HepG2 (cell line): Measurements from ENCODE around the gene NPC2. TPM values are rescaled to one million over a fixed set of nuclear protein-coding genes. Genes with fewer than 3 reads are reported as not detected.

Source experiments
- BCL6 ChIP-seq: IDR thresholded peaks from 2 replicates; pipeline ENCODE4 v1.6.1; 2016; ENCODE audit warnings: missing genetic modification reagents, missing compliant biosample characterization
- BRF2 ChIP-seq: sonication (generic); formaldehyde crosslinking; IDR thresholded peaks from 2 replicates; pipeline ENCODE4 v1.8.1; 2022; ENCODE audit warnings: mild to moderate bottlenecking, missing genetic modification reagents
- DMTF1 ChIP-seq: sonication (generic); formaldehyde crosslinking; IDR thresholded peaks from 2 replicates; pipeline ENCODE4 v1.4.0; 2020; ENCODE audit warnings: mild to moderate bottlenecking, missing genetic modification reagents
- MATR3 ChIP-seq: sonication (generic); formaldehyde crosslinking; IDR thresholded peaks from 2 replicates; pipeline ENCODE4 v1.4.0; 2020; ENCODE audit warnings: missing genetic modification reagents
- MIER2 ChIP-seq: IDR thresholded peaks from 2 replicates; pipeline ENCODE4 v1.6.1; 2016; ENCODE audit warnings: missing biosample characterization, missing genetic modification reagents
- NFYC ChIP-seq: IDR thresholded peaks from 2 replicates; pipeline ENCODE4 v1.6.1; 2016; ENCODE audit warnings: missing genetic modification reagents, missing compliant biosample characterization
- NR2F2 ChIP-seq: IDR thresholded peaks from 2 replicates; pipeline ENCODE4 v1.6.1; 2012; ENCODE audit warnings: low read depth, inconsistent platforms, borderline replicate concordance
- PHF8 ChIP-seq: sonication (generic); formaldehyde crosslinking; IDR thresholded peaks from 2 replicates; pipeline ENCODE4 v1.5.0; 2020; ENCODE audit warnings: missing genetic modification reagents
- POLR2A ChIP-seq, 2 experiments: IDR thresholded peaks; 2 replicates each; pipeline ENCODE4 v1.6.1; 2011; ENCODE audit warnings: low read depth in 2 of 2, low read length in 2 of 2, mild to moderate bottlenecking in 1 of 2, moderate library complexity in 1 of 2; ENCODE audit not compliant: insufficient read depth in 1 of 2
- RARG ChIP-seq: sonication (generic); formaldehyde crosslinking; IDR thresholded peaks from 2 replicates; pipeline ENCODE4 v1.4.0; 2020; ENCODE audit warnings: low read depth, mild to moderate bottlenecking, missing genetic modification reagents
- SIN3B ChIP-seq: fragments of 150-350 bp; IDR thresholded peaks from 2 replicates; pipeline ENCODE4 v1.6.1; 2014; ENCODE audit warnings: low read length
- ZFP36L2 ChIP-seq: sonication (generic); formaldehyde crosslinking; IDR thresholded peaks from 2 replicates; pipeline ENCODE4 v1.4.0; 2020; ENCODE audit warnings: missing genetic modification reagents
- ZHX2 ChIP-seq, 2 experiments: sonication (generic) in 1 of 2; formaldehyde crosslinking in 1 of 2; IDR thresholded peaks; 2 replicates each; pipeline versions ENCODE4 v1.6.1 to v1.9.0; 2014 to 2022; ENCODE audit warnings: antibody characterized with exemption in 1 of 2, borderline replicate concordance in 1 of 2, inconsistent platforms in 1 of 2, low read depth in 1 of 2, missing genetic modification reagents in 1 of 2
- ZNF230 ChIP-seq: sonication (generic); formaldehyde crosslinking; IDR thresholded peaks from 2 replicates; pipeline ENCODE4 v1.4.0; 2020; ENCODE audit warnings: mild to moderate bottlenecking, missing genetic modification reagents
- ZNF264 ChIP-seq: sonication (generic); formaldehyde crosslinking; IDR thresholded peaks from 2 replicates; pipeline ENCODE4 v1.4.0; 2020; ENCODE audit warnings: missing genetic modification reagents
- ZNF331 ChIP-seq: sonication (generic); formaldehyde crosslinking; IDR thresholded peaks from 2 replicates; pipeline ENCODE4 v1.4.0; 2020; ENCODE audit warnings: missing genetic modification reagents
- ZNF572 ChIP-seq: sonication (generic); formaldehyde crosslinking; IDR thresholded peaks from 2 replicates; pipeline ENCODE4 v1.5.1; 2020; ENCODE audit warnings: mild to moderate bottlenecking, missing genetic modification reagents
- ZNF761 ChIP-seq: sonication (generic); formaldehyde crosslinking; conservative IDR thresholded peaks from 2 replicates; pipeline ENCODE4 v1.4.0; 2020; ENCODE audit warnings: mild to moderate bottlenecking, missing genetic modification reagents
- ZNF776 ChIP-seq: sonication (generic); formaldehyde crosslinking; IDR thresholded peaks from 2 replicates; pipeline ENCODE4 v1.4.0; 2020; ENCODE audit warnings: mild to moderate bottlenecking, missing genetic modification reagents
- polyA plus RNA-seq, 8 experiments: library from polyadenylated mRNA; depleted of rRNA in 3 of 8; stranded (reverse) in 7 of 8; unstranded in 1 of 8; fragments of >200 nt; fragmentation: Illumina TruSeq in 4 of 8; extraction: Trizol in 4 of 8; gene quantifications; 2 replicates each; pipeline versions ENCODE4 v1.2.1 to v1.2.3, GENCODE V29; 2011 to 2016; ENCODE audit warnings: low read depth in 4 of 8, missing spikeins in 1 of 8, mixed read lengths in 1 of 8; ENCODE audit not compliant: insufficient read depth in 1 of 8
- total RNA-seq, 5 experiments: library from RNA; depleted of rRNA; stranded (reverse); fragments of >200 nt; fragmentation: Illumina TruSeq; extraction: Trizol; gene quantifications; 2 replicates each; pipeline ENCODE4 v1.2.3, GENCODE V29; 2016; ENCODE audit warnings: low read depth in 1 of 5
- TF ChIP-seq, protein P1 (sequence below): sonication (generic); formaldehyde crosslinking; IDR thresholded peaks from 2 replicates; pipeline ENCODE4 v1.5.0; 2020; ENCODE audit warnings: mild to moderate bottlenecking, missing genetic modification reagents

NPC2 gene
- total and polyA plus RNA-seq, 2 of the 13 experiments (the other 11 are each of a cell fraction or from before 2014, with no cell fraction given) = 132 to 164 TPM

- TF ChIP-seq BCL6 (no peak), ZNF264 (CRISPR knock-in tag) (no peak), NR2F2 (no peak), ZNF230 (CRISPR knock-in tag) (no peak; the same call in 1 of the 2 replicates), MATR3 (no peak), DMTF1 (CRISPR knock-in tag) (no peak), ZNF331 (CRISPR knock-in tag) (0 out of 2 replicates have a peak, but pooled peaks have one; percentile 34), ZNF776 (CRISPR knock-in tag) (no peak), NFYC (CRISPR knock-in tag) (no peak), ZFP36L2 (no peak), ZNF761 (CRISPR knock-in tag) (no peak), ZHX2 (IDR thresholded peaks at IDR 0.05; ENCODE audit: low read depth) (no peak), ZHX2 (CRISPR knock-in tag; IDR thresholded peaks at IDR 0.05; ENCODE audit: borderline replicate concordance) (0 out of 2 replicates have a peak, but pooled peaks have one; percentile 30), MIER2 (CRISPR knock-in tag) (no peak), ZNF572 (CRISPR knock-in tag) (no peak), PHF8 (CRISPR knock-in tag) (peak; percentile 83), SIN3B (no peak), RARG (no peak), BRF2 (CRISPR knock-in tag) (no peak), POLR2A (IDR thresholded peaks at IDR 0.05; ENCODE audit: insufficient read depth in 1 of 2, low read depth in 2 of 2, low read length in 2 of 2) (peak; percentile 81 to 82)
- TF ChIP-seq, protein P1, sequence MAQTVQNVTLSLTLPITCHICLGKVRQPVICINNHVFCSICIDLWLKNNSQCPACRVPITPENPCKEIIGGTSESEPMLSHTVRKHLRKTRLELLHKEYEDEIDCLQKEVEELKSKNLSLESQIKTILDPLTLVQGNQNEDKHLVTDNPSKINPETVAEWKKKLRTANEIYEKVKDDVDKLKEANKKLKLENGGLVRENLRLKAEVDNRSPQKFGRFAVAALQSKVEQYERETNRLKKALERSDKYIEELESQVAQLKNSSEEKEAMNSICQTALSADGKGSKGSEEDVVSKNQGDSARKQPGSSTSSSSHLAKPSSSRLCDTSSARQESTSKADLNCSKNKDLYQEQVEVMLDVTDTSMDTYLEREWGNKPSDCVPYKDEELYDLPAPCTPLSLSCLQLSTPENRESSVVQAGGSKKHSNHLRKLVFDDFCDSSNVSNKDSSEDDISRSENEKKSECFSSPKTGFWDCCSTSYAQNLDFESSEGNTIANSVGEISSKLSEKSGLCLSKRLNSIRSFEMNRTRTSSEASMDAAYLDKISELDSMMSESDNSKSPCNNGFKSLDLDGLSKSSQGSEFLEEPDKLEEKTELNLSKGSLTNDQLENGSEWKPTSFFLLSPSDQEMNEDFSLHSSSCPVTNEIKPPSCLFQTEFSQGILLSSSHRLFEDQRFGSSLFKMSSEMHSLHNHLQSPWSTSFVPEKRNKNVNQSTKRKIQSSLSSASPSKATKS (CRISPR knock-in tag) = no peak
These were observed at the start of gene NPC2 (continued) for GRCh38 chr14:74492776-74493342.
